A204.1 (cell line): ENCODE data around the gene HSD17B3.
"Not testable (repeated sequence)": the region's sequence is repeated elsewhere in the genome, so short reads cannot be mapped to it uniquely, and the experiment has no call there.

Source experiments
- FAIRE-seq: peaks from 2 replicates; lab custom pipeline; 2012; peaks lifted over from hg19 to GRCh38; lab: Jason Lieb, UNC

The HSD17B3 gene

DNA sequence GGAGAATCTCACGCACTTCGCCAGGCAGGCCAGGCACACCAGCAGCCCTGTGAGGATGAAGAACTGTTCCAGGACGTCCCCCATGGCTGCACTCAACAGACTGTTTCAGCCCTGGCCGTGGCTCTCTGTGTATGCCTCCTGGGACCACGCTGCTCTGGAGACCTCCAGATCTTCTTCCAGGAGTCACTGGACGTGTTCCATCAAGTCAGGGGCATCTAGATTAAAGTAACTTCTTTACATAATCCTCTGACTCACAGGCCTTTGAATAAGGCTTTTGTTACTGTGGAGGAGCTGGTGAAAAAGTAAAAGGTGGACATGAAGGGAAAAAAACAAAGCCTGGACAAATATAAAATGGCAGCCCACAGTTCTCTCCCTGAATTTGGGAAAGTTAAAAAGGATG lies at the start of gene HSD17B3:
Gene HSD17B3, minus strand, starts transcription at position 156 of the 400 bp plus-strand sequence. Its CDS starts 72 bp downstream, at position 84.
- no peak for FAIRE-seq

- FAIRE-seq: no peak
These were observed 48.9 kb upstream of the HSD17B3 start for GRCh38 chr9:96350866-96351265.

DNA sequence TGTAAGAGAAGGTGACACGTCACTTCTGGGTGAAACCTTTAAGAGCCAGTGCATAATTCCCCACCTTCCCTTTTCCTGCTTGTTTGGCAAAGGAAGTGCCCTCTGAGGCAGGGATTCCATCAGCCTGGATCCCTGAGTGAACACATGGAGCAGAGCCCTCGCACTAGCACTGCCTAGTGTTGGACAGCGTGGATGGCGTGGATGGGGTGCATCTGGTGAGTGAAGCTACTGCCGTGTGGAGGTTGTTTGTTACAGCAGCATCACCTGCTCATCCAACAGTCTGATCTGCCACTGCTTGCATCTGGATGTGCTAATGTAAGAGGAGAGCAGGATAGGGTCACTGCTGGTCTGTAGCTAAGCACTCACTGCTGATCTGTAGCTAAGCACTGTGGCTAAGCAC lies 46.3 kb upstream of the HSD17B3 start:
- no peak for FAIRE-seq

GRCh38 chr9:96345551-96345950 lies 43.6 kb upstream of the HSD17B3 start:
- FAIRE-seq: no peak

GRCh38 chr9:96344458-96345180 lies 42.6 kb upstream of the HSD17B3 start:
- no peak for FAIRE-seq

- FAIRE-seq: no peak
These were observed 41.8 kb upstream of the HSD17B3 start for GRCh38 chr9:96343515-96344360.

GRCh38 chr9:96342571-96343245 lies 40.7 kb upstream of the HSD17B3 start:
- no peak for FAIRE-seq

- no peak for FAIRE-seq
These were observed 38.7 kb upstream of the HSD17B3 start for GRCh38 chr9:96340707-96341106.

DNA sequence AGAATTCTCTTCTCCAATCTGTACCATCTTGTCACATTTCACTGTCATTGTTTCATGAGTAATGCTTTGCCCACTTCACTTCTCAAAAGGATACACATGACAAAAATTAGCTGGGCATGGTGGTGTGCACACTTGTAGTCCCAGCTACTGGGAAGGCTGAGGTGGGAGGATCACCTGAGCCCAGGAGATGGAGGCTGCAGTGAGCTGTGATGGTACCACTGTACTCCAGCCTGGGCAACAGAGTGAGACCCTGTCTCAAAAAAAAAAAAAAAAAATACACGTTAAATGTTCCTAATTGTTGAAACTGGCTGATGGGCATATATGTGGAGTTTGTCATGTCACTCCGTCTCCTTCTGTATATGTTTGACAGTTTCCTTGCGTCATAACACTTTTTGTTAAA lies 36.3 kb upstream of the HSD17B3 start:
- no peak for FAIRE-seq

DNA sequence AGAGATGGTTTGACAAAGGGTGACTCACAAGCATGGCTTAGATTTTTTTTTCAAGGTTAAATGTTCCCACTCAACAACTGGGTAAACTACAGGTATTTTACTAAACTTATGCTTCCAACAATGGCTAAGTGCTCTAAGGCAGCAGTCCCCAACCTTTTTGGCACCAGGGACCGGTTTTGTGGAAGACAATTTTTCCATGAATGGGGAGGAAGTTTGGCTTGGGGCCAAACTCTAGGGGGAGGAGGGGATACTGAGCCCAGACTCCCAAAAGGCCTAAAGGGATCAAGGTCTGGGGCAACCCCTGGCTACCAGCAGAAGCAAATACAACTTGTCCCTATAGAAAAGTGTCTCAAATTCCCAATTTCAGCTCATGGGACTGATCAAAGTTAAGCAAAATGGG lies 32.0 kb upstream of the HSD17B3 start:
- FAIRE-seq: no peak

DNA sequence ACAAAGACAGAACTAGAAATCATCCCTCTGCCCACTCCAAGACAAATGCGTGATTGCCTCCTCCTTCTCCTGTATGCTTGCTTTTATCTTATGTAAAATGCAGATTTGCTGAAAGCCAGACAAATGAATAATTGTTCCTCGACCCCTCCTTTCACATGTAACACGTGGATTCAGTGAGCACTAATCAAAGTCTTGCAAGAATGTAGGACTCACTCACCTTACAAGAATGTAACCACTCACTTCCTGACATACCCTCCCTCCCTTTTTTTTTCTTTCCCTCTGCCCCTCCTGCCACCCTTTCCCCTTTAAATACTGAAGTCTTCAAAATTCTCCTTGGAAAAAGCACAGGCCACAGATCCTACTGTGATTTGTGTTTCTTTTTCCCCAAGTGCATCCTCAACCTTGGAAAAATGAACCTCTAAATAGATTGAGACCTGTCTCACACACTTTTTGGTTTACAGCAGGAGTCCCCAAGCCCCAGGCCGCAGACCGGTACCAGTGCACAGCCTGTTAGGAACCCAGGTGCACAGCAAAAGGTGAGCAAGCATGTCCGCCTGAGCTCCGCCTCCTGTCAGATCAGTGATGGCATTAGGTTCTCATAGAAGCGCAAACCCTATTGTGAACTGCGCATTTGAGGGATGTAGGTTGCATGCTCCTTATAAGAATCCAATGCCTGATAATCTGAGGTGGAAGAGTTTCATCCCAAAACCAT lies 29.4 kb upstream of the HSD17B3 start:
- FAIRE-seq: no peak

- peak; percentile 85 for FAIRE-seq
These were observed 25.8 kb upstream of the HSD17B3 start for GRCh38 chr9:96327694-96328352.

DNA sequence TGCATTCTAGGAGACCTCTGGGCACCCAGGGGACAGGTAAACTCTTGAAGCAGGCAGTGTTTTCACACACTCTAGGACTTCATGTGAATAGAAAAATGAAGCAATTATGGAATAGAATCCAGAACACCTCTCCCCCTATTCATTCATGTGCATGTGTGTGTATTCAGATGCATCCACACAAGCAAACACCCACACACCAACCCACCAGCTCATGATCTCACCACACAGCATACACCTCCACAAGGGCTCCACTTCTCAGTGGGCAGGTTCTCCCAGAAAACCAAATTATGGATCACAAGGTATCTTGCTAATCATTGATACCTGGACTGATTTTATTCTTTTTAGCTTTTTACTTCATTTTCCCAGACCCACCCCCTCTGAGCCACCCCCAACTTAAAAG lies 21.2 kb upstream of the HSD17B3 start:
- no peak for FAIRE-seq

DNA sequence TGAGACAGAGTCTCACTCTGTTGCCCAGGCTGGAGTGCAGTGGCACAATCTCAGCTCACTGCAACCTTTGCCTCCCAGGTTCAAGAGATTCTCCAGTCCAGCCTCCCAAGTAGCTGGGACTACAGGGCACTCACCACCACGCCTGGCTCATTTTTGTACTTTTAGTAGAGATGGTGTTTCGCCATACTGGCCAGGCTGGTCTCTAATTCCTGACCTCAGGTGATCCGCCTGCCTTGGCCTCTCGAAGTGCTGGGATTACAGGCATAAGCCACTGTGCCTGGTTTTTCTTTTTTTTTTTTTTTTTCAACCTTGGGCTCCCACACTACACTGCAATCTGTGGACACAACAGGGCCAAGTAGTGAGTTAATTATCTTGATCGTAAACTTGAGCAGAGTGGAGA lies 20.8 kb upstream of the HSD17B3 start:
- not testable (repeated sequence) for FAIRE-seq

GRCh38 chr9:96322210-96322609 lies 20.2 kb upstream of the HSD17B3 start:
- FAIRE-seq: not testable (repeated sequence)

GRCh38 chr9:96321515-96321914 lies 19.5 kb upstream of the HSD17B3 start:
- no peak for FAIRE-seq

GRCh38 chr9:96320749-96321280 lies 18.8 kb upstream of the HSD17B3 start:
- FAIRE-seq: no peak

DNA sequence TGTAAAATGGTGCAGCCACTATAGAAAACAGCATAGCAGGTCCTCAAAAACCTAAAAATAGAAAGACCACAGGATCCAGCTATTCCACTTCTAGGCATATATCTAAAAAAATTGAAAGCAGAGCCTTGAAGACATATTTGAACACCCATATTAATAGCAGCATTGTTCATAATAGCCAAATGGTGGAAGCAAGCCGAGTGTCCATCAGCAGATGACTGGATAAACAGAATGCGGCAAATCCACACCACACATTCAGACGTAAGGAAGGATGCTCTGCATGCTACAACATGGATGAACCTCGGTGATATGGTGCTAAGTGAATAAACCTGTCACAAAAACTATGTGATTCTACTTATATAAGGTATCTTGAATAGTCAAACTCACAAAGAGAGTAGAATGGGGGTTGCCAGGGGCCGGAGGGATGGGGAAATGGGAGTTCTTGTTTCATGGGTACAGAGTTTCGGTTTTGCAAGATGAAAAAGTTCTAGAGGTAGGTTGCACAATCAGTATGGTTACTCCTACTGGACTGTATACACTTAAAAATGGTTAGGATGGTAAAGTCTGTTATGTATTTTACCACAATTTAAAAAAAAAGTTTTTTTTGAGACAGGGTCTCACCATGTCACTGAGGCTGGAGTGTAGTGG lies 17.1 kb upstream of the HSD17B3 start:
- no peak for FAIRE-seq

GRCh38 chr9:96317335-96317980 lies 15.5 kb upstream of the HSD17B3 start:
- FAIRE-seq: peak; percentile 94

DNA sequence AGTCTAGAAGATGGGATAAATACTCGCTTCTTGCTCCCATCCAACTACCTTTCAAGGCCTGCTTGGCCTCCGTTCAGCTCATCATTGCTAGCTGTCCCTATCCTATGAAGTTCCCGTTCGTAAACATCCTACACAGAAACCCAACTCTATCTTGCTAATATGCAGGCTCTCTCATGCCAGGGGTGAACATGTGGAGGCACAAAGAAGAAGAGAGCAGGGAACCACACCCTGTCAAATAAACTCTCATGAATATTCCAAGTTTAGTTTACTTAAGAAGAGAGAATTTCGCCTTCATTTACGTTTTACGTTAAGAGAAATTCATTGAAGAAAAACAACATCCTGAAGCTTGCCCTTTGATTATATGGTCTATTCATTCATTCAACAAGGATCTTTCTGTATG lies 7.9 kb upstream of the HSD17B3 start:
- no peak for FAIRE-seq
